Endothelial cell of umbilical vein (primary cell): ENCODE measurements around the gene CELF1. TPM values are rescaled to one million over a fixed set of nuclear protein-coding genes. Genes with fewer than 3 reads are reported as not detected.

ENCODE experiments used
- BruUV-seq: library from RNA; stranded (reverse); fragments of 400-500 nt; replicated peaks from 2 replicates; lab custom pipeline; 2021; lab: Mats Ljungman, UMichigan
- CTCF ChIA-PET: fragments of 300-600, 350-600 bp; sonication (Branson Sonifier 250); formaldehyde crosslinking; loops from one replicate; lab custom pipeline; 2021; ENCODE audit warnings: antibody characterized with exemption, inconsistent platforms; lab: Charles Lee
- POLR2A ChIA-PET: fragments of 300-600, 350-600 bp; sonication (Branson Sonifier 250); formaldehyde crosslinking; loops from one replicate; lab custom pipeline; 2021; ENCODE audit warnings: antibody characterized with exemption, inconsistent platforms; lab: Charles Lee
- DNase-seq: peaks from one replicate; pipeline ENCODE4 v3.0.0-alpha.2; 2011; ENCODE audit warnings: low read depth, low spot score
- FAIRE-seq: peaks from 2 replicates; lab custom pipeline; 2011; peaks lifted over from hg19 to GRCh38; lab: Jason Lieb, UNC
- H2AFZ ChIP-seq: 2 replicates; pipeline ENCODE4 v1.6.0; 2012; ENCODE audit warnings: low read depth, low read length, control low read depth, inconsistent platforms
- H3K27ac ChIP-seq: 2 replicates; pipeline ENCODE4 v1.5.1; 2011; ENCODE audit warnings: low read depth, mild to moderate bottlenecking, control low read depth, low read length, moderate library complexity; ENCODE audit not compliant: insufficient read depth
- H3K27me3 ChIP-seq, 2 experiments: 2 replicates each; pipeline versions ENCODE4 v1.6.0 to v1.6.1; 2011; ENCODE audit warnings: low read length in 2 of 2, mixed read lengths in 1 of 2; ENCODE audit not compliant: control insufficient read depth in 2 of 2, insufficient read depth in 2 of 2
- H3K36me3 ChIP-seq, 2 experiments: 2 replicates in 1 of 2; 3 replicates in 1 of 2; pipeline ENCODE4 v1.5.1; 2011; ENCODE audit warnings: low read length in 2 of 2, mild to moderate bottlenecking in 1 of 2, moderate library complexity in 1 of 2; ENCODE audit not compliant: control insufficient read depth in 2 of 2, insufficient read depth in 2 of 2; ENCODE audit errors: extremely low read depth in 1 of 2
- H3K4me1 ChIP-seq: 3 replicates; pipeline ENCODE4 v1.5.1; 2011; ENCODE audit warnings: mild to moderate bottlenecking, low read length; ENCODE audit not compliant: control insufficient read depth, insufficient read depth; ENCODE audit errors: extremely low read depth
- H3K4me2 ChIP-seq: 2 replicates; pipeline ENCODE4 v1.6.1; 2011; ENCODE audit warnings: low read length, control low read depth, mixed read lengths; ENCODE audit not compliant: insufficient read depth
- H3K4me3 ChIP-seq, 3 experiments: fragments of 200-600 bp in 1 of 3; sonication (generic), shearing (Covaris generic) in 1 of 3; replicated peaks in 1 of 3; 2 replicates each; pipeline ENCODE4 v1.5.1; 2011 to 2016; ENCODE audit warnings: control low read depth in 3 of 3, low read length in 3 of 3, mild to moderate bottlenecking in 2 of 3, inconsistent platforms in 1 of 3, low read depth in 1 of 3, moderate library complexity in 1 of 3; ENCODE audit not compliant: insufficient read depth in 1 of 3
- H3K79me2 ChIP-seq: 2 replicates; pipeline ENCODE4 v1.6.0; 2012; ENCODE audit warnings: low read length, inconsistent platforms; ENCODE audit not compliant: control insufficient read depth, insufficient read depth
- H3K9ac ChIP-seq: replicated peaks from 2 replicates; pipeline ENCODE3; 2011; ENCODE audit warnings: low read length, control low read depth; ENCODE audit not compliant: insufficient read depth; ENCODE audit errors: extremely low read depth
- H3K9me1 ChIP-seq: replicated peaks from 3 replicates; pipeline ENCODE4 v1.6.0; 2011; ENCODE audit warnings: mild to moderate bottlenecking, low read length; ENCODE audit not compliant: control insufficient read depth, insufficient read depth; ENCODE audit errors: extremely low read depth
- H3K9me3 ChIP-seq: replicated peaks from 2 replicates; pipeline ENCODE4 v1.5.1; 2012; ENCODE audit warnings: low read length, inconsistent platforms; ENCODE audit not compliant: control insufficient read depth, insufficient read depth
- H4K20me1 ChIP-seq: replicated peaks from 2 replicates; pipeline ENCODE3; 2011; ENCODE audit warnings: mild to moderate bottlenecking, low read length; ENCODE audit not compliant: control insufficient read depth, insufficient read depth; ENCODE audit errors: extremely low read depth
- EZH2 ChIP-seq: IDR thresholded peaks from 2 replicates; pipeline ENCODE4 v1.6.1; 2012; ENCODE audit warnings: borderline replicate concordance, low read depth, mild to moderate bottlenecking, moderate library complexity, low read length, inconsistent platforms; ENCODE audit not compliant: severe bottlenecking
- FOS ChIP-seq: IDR thresholded peaks from 2 replicates; pipeline ENCODE4 v1.6.1; 2011; ENCODE audit warnings: mild to moderate bottlenecking, low read length, moderate library complexity, borderline replicate concordance; ENCODE audit not compliant: insufficient read depth
- GATA2 ChIP-seq: IDR thresholded peaks from 2 replicates; pipeline ENCODE4 v1.7.0; 2011; ENCODE audit warnings: low read depth, mild to moderate bottlenecking, moderate library complexity, mixed read lengths, low read length; ENCODE audit not compliant: insufficient read length, insufficient read depth
- JUN ChIP-seq: IDR thresholded peaks from 2 replicates; pipeline ENCODE4 v1.6.1; 2011; ENCODE audit warnings: borderline replicate concordance, low read depth; ENCODE audit not compliant: insufficient read length, insufficient read depth
- MYC ChIP-seq: IDR thresholded peaks from one replicate; pipeline ENCODE4 v1.6.1; 2011; ENCODE audit warnings: mild to moderate bottlenecking, low read depth, low read length
- POLR2A ChIP-seq: IDR thresholded peaks from 2 replicates; pipeline ENCODE4 v1.6.1; 2012; ENCODE audit warnings: low read depth, mild to moderate bottlenecking, control low read depth, low read length
- POLR2AphosphoS5 ChIP-seq: IDR thresholded peaks from 2 replicates; pipeline ENCODE4 v1.6.1; 2012; ENCODE audit warnings: low read depth, mild to moderate bottlenecking, control low read depth, low read length, moderate library complexity; ENCODE audit not compliant: insufficient read depth
- dilution Hi-C: fragments of 300-500 bp; cut with MboI; formaldehyde crosslinking; loops from one replicate; pipeline ENCODE4 v1.15.0; 2019; ENCODE audit warnings: low sequenced_read_pairs; ENCODE audit not compliant: extremely low pct_ligation_motif_present
- intact Hi-C: fragments of 100-400 bp; cut with micrococcal nuclease; formaldehyde crosslinking; loops from one replicate; pipeline ENCODE4 v1.10.0; 2022
- polyA plus RNA-seq, 4 experiments: library from polyadenylated mRNA; depleted of rRNA in 3 of 4; stranded (reverse) in 3 of 4; unstranded in 1 of 4; fragments of >200 nt; gene quantifications; 2 replicates each; pipeline versions ENCODE4 v1.2.1 to v1.2.3, GENCODE V29; 2011 to 2012; ENCODE audit warnings: missing spikeins in 1 of 4
- total RNA-seq: library from RNA; stranded (reverse); gene quantifications from 2 replicates; pipeline ENCODE4 v1.2.3, GENCODE V29; 2021
- TF ChIP-seq, protein P1 (sequence below), 2 donors: IDR thresholded peaks; 1 replicate in 1 of 2; 2 replicates in 1 of 2; pipeline ENCODE4 v1.5.1; 2011; ENCODE audit warnings: low read length in 2 of 2, mild to moderate bottlenecking in 2 of 2, moderate library complexity in 2 of 2, control low read depth in 1 of 2, inconsistent platforms in 1 of 2, low read depth in 1 of 2; ENCODE audit not compliant: insufficient read depth in 1 of 2; ENCODE audit errors: extremely low read depth in 1 of 2
- TF ChIP-seq, protein P2 (sequence below): IDR thresholded peaks from 2 replicates; pipeline ENCODE4 v1.6.1; 2011; ENCODE audit not compliant: insufficient read depth, insufficient read length

CELF1 gene
- total and polyA plus RNA-seq, 2 donors (not counting 3 experiments of a cell fraction or from before 2014, with no cell fraction given): 66.3 to 120 TPM

DNA sequence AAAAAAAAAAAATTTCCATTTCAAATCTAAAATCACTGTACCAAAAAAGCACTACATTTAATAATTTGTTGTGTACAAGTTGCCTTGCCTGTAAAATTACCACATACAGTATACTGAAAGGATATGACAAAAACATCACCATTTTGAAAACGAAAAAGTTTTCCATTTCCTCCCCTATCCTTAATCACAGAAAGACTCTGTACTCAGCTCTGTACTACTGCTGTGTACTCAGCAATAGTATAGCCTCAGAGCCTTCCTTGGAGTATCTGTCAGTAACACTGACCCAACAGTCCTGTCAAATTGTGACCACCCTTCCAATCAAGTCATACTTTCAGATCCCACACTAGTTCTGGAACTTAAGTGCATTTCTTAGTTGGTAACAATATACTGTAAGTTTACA lies 48.0 kb downstream of the CELF1 start:
- Histone ChIP-seq H3K9me1 (no peaks in the 10 kb centered on the region), H3K4me3 (no peak overlapping the region), H4K20me1 (no peaks in the 10 kb centered on the region), H2AFZ (no peak overlapping the region), H3K79me2 (peaks cover 92% of the 10 kb centered on the region), H3K27ac (no peak overlapping the region), H3K27me3 (no peaks in the 10 kb centered on the region), H3K4me2 (no peak overlapping the region), H3K9me3 (no peaks in the 10 kb centered on the region), H3K9ac (no peak overlapping the region), H3K36me3 (peaks cover 0 to 2% of the 10 kb centered on the region in 2 experiments), H3K4me1 (no peaks in the 10 kb centered on the region)
- intact Hi-C loops (no loop called here), dilution Hi-C loops (no loop called here)
- no TSS peak for BruUV-seq
- DNase-seq: no peak
- ChIA-PET POLR2A (interaction anchor here (0.7 kb wide), 1 partner anchor 29 kb away, joined by 3 read pairs; no protein-coding TSS in a partner anchor), CTCF (interaction anchor here (1.5 kb wide), 1 partner anchor 48 kb away, joined by 3 read pairs; the partner anchor contains the start of gene CELF1)
- FAIRE-seq: no peak
- TF ChIP-seq FOS (no peak), POLR2AphosphoS5 (no peak), EZH2 (no peak), GATA2 (no peak), JUN (no peak), MYC (no peak), POLR2A (no peak)
- TF ChIP-seq, protein P1, sequence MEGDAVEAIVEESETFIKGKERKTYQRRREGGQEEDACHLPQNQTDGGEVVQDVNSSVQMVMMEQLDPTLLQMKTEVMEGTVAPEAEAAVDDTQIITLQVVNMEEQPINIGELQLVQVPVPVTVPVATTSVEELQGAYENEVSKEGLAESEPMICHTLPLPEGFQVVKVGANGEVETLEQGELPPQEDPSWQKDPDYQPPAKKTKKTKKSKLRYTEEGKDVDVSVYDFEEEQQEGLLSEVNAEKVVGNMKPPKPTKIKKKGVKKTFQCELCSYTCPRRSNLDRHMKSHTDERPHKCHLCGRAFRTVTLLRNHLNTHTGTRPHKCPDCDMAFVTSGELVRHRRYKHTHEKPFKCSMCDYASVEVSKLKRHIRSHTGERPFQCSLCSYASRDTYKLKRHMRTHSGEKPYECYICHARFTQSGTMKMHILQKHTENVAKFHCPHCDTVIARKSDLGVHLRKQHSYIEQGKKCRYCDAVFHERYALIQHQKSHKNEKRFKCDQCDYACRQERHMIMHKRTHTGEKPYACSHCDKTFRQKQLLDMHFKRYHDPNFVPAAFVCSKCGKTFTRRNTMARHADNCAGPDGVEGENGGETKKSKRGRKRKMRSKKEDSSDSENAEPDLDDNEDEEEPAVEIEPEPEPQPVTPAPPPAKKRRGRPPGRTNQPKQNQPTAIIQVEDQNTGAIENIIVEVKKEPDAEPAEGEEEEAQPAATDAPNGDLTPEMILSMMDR (IDR thresholded peaks at IDR 0.05; ENCODE audit: extremely low read depth in 1 of 2, insufficient read depth in 1 of 2, low read depth in 1 of 2, low read length in 2 of 2): no peak
- TF ChIP-seq, protein P2, sequence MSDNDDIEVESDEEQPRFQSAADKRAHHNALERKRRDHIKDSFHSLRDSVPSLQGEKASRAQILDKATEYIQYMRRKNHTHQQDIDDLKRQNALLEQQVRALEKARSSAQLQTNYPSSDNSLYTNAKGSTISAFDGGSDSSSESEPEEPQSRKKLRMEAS: no peak
